ENCODE data around the gene PLA2G4F.

PLA2G4F gene

GRCh38 chr15:42139596-42139995 is 16.8 kb downstream of the PLA2G4F start:
- H3K4me3 ChIP-seq (ENCODE audit: low read depth, low read length): no peak overlapping the region
- DNase-seq: no peak

GRCh38 chr15:42138968-42139386 is 17.5 kb downstream of the PLA2G4F start:
- Histone ChIP-seq H3K36me3 (no peaks in the 10 kb centered on the region), H3K4me3 (ENCODE audit: low read depth, low read length) (no peak overlapping the region), H3K9me3 (no peaks in the 10 kb centered on the region), H3K4me1 (no peaks in the 10 kb centered on the region), H3K27me3 (no peaks in the 10 kb centered on the region)
- TF ChIP-seq CTCF (IDR thresholded peaks at IDR 0.05; ENCODE audit: low read depth, low read length): no peak
- no peak for DNase-seq

More at GRCh38 chr15:42139596-42139995, 16.8 kb downstream of the PLA2G4F start:
- Histone ChIP-seq H3K36me3 (no peaks in the 10 kb centered on the region), H3K27me3 (no peaks in the 10 kb centered on the region), H3K4me1 (no peaks in the 10 kb centered on the region), H3K9me3 (no peaks in the 10 kb centered on the region)
- TF ChIP-seq CTCF (IDR thresholded peaks at IDR 0.05; ENCODE audit: low read depth, low read length): no peak

- no peak overlapping the region for H3K4me3 ChIP-seq (ENCODE audit: low read depth, low read length)
- no peaks in the 10 kb centered on the region for H3K36me3 ChIP-seq
- H3K27me3 ChIP-seq: no peaks in the 10 kb centered on the region
- no peak for TF ChIP-seq CTCF (IDR thresholded peaks at IDR 0.05; ENCODE audit: low read depth, low read length)
- no peaks in the 10 kb centered on the region for H3K9me3 ChIP-seq
- H3K4me1 ChIP-seq: no peaks in the 10 kb centered on the region
- DNase-seq: no peak
Measured at GRCh38 chr15:42138411-42138810, 18.0 kb downstream of the PLA2G4F start.

GRCh38 chr15:42137461-42138261 is 18.8 kb downstream of the PLA2G4F start:
- Histone ChIP-seq H3K4me3 (ENCODE audit: low read depth, low read length) (no peak overlapping the region), H3K36me3 (no peaks in the 10 kb centered on the region), H3K4me1 (no peaks in the 10 kb centered on the region), H3K9me3 (no peaks in the 10 kb centered on the region), H3K27me3 (no peaks in the 10 kb centered on the region)
- DNase-seq: no peak
- TF ChIP-seq CTCF (IDR thresholded peaks at IDR 0.05; ENCODE audit: low read depth, low read length): peak; percentile 71

- Histone ChIP-seq H3K4me3 (ENCODE audit: low read depth, low read length) (no peak overlapping the region), H3K36me3 (no peaks in the 10 kb centered on the region), H3K27me3 (no peaks in the 10 kb centered on the region), H3K9me3 (no peaks in the 10 kb centered on the region), H3K4me1 (no peaks in the 10 kb centered on the region; the same call in 1 of the 2 replicates)
- DNase-seq: no peak
- no peak for TF ChIP-seq CTCF (IDR thresholded peaks at IDR 0.05; ENCODE audit: low read depth, low read length)
Measured at GRCh38 chr15:42136513-42136912, 19.9 kb downstream of the PLA2G4F start.

GRCh38 chr15:42135351-42135750 is 21.1 kb downstream of the PLA2G4F start:
- Histone ChIP-seq H3K4me1 (no peaks in the 10 kb centered on the region; the same call in 1 of the 2 replicates), H3K9me3 (no peaks in the 10 kb centered on the region), H3K4me3 (ENCODE audit: low read depth, low read length) (no peak overlapping the region), H3K27me3 (no peaks in the 10 kb centered on the region), H3K36me3 (no peaks in the 10 kb centered on the region)
- DNase-seq: no peak
- TF ChIP-seq CTCF (IDR thresholded peaks at IDR 0.05; ENCODE audit: low read depth, low read length): no peak

All from BE2C (cell line).